ENCODE measurements around the gene ZNF805.

DNA sequence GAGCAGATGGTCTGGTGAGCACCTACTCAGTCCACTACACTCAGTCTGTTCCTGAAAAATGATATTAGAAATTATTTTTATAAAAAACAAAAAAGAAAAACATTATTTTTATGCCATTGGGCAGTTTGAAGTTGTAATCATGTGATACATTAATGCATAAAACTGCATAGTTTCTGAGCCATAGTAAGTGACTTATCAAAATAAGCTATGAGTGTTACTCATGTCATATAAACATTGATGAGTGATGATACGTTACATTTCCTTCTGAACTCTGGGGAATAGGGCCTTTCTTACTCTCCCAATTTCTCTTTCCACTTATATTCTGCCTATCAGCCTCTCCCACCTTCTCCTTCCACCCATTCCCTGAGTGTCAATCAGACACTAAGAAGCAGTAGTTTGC lies 8.9 kb downstream of the ZNF805 start:
- no peak for TF ChIP-seq POLR2A (IDR thresholded peaks at IDR 0.05)
- TF ChIP-seq, protein P1, sequence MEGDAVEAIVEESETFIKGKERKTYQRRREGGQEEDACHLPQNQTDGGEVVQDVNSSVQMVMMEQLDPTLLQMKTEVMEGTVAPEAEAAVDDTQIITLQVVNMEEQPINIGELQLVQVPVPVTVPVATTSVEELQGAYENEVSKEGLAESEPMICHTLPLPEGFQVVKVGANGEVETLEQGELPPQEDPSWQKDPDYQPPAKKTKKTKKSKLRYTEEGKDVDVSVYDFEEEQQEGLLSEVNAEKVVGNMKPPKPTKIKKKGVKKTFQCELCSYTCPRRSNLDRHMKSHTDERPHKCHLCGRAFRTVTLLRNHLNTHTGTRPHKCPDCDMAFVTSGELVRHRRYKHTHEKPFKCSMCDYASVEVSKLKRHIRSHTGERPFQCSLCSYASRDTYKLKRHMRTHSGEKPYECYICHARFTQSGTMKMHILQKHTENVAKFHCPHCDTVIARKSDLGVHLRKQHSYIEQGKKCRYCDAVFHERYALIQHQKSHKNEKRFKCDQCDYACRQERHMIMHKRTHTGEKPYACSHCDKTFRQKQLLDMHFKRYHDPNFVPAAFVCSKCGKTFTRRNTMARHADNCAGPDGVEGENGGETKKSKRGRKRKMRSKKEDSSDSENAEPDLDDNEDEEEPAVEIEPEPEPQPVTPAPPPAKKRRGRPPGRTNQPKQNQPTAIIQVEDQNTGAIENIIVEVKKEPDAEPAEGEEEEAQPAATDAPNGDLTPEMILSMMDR (IDR thresholded peaks at IDR 0.05): no peak
